A549 (cell line): ENCODE measurements around the gene CEP250. TPM values are rescaled to one million over a fixed set of nuclear protein-coding genes. Genes with fewer than 3 reads are reported as not detected.

Experiments used
- ATAC-seq, 2 experiments: fragments of 200-7000 bp in 1 of 2; fragments of >200 bp in 1 of 2; cut with Nextera tagmentation in 1 of 2; cut with Tn5 transposase in 1 of 2; 3 replicates each; pipeline versions ENCODE4 v1.8.0 to v1.9.1; 2018 to 2020; ENCODE audit warnings: mild to moderate bottlenecking in 1 of 2, moderate library complexity in 1 of 2
- CTCF ChIA-PET: fragments of 300-600 bp; sonication (Branson Sonifier 250); formaldehyde crosslinking; extraction: SDS; loops from one replicate; lab custom pipeline; 2021; ENCODE audit warnings: antibody characterized with exemption, inconsistent platforms; lab: Yijun Ruan, JAX
- POLR2A ChIA-PET: fragments of 350-600 bp; formaldehyde crosslinking; extraction: SDS; loops from one replicate; lab custom pipeline; 2021; ENCODE audit warnings: antibody characterized with exemption, inconsistent platforms; lab: Yijun Ruan, JAX
- DNase-seq, 2 experiments: peaks; one replicate each; pipeline versions ENCODE4 v3.0.0 to v3.0.0-alpha.2; 2011 to 2016; ENCODE audit warnings: low read depth in 1 of 2, low spot score in 1 of 2
- FAIRE-seq: peaks from 2 replicates; lab custom pipeline; 2011; peaks lifted over from hg19 to GRCh38; lab: Jason Lieb, UNC
- H3K27ac ChIP-seq, 2 experiments: fragments of >200 bp; sonication (Bioruptor Twin); formaldehyde crosslinking; 3 replicates each; pipeline ENCODE4 v1.5.1; 2016 to 2017
- H3K4me1 ChIP-seq: fragments of >200 bp; sonication (Bioruptor Twin); formaldehyde crosslinking; 3 replicates; pipeline ENCODE4 v1.6.1; 2016
- H3K4me2 ChIP-seq: fragments of >200 bp; sonication (Bioruptor Twin); formaldehyde crosslinking; 3 replicates; pipeline ENCODE4 v1.6.1; 2016
- H3K4me3 ChIP-seq: fragments of >200 bp; sonication (Bioruptor Twin); formaldehyde crosslinking; 3 replicates; pipeline ENCODE4 v1.5.1; 2016
- H3K9me3 ChIP-seq: fragments of >200 bp; sonication (Bioruptor Twin); formaldehyde crosslinking; 3 replicates; pipeline ENCODE4 v1.6.1; 2016
- ATOH8 ChIP-seq: fragments of 250-450 bp; sonication (Bioruptor Pico); IDR thresholded peaks from 2 replicates; pipeline ENCODE4 v1.5.0; 2020; ENCODE audit warnings: low read depth, mild to moderate bottlenecking, moderate library complexity
- CHD2 ChIP-seq: fragments of 150-350 bp; IDR thresholded peaks from 2 replicates; pipeline ENCODE4 v1.6.1; 2014; ENCODE audit warnings: low read length; ENCODE audit not compliant: partially characterized antibody
- CHD4 ChIP-seq: fragments of 200-600 bp; sonication (generic); IDR thresholded peaks from 2 replicates; pipeline ENCODE4 v1.6.1; 2016; ENCODE audit warnings: antibody characterized with exemption, mild to moderate bottlenecking, borderline replicate concordance
- CTCF ChIP-seq: fragments of >200 bp; sonication (Bioruptor Twin); formaldehyde crosslinking; IDR thresholded peaks from 3 replicates; pipeline ENCODE4 v1.5.1; 2016
- E2F6 ChIP-seq: IDR thresholded peaks from 2 replicates; pipeline ENCODE4 v1.6.1; 2012; ENCODE audit warnings: low read depth, borderline replicate concordance
- EHMT2 ChIP-seq: fragments of 200-600 bp; sonication (generic); IDR thresholded peaks from 2 replicates; pipeline ENCODE4 v1.6.1; 2016; ENCODE audit warnings: antibody characterized with exemption, low read depth, mild to moderate bottlenecking, moderate library complexity
- ELK1 ChIP-seq: fragments of 150-350 bp; IDR thresholded peaks from 2 replicates; pipeline ENCODE4 v1.6.1; 2014; ENCODE audit warnings: low read depth, mild to moderate bottlenecking, low read length
- HES2 ChIP-seq: fragments of >200 bp; sonication (Bioruptor Twin); formaldehyde crosslinking; IDR thresholded peaks from 2 replicates; pipeline ENCODE4 v1.6.1; 2016
- JUN ChIP-seq, 2 experiments: fragments of >200 bp; sonication (Bioruptor Twin); formaldehyde crosslinking; IDR thresholded peaks; 2 replicates in 1 of 2; 3 replicates in 1 of 2; pipeline ENCODE4 v1.6.1; 2016 to 2017
- JUNB ChIP-seq: fragments of >200 bp; sonication (Bioruptor Twin); formaldehyde crosslinking; IDR thresholded peaks from 2 replicates; pipeline ENCODE4 v1.6.1; 2016
- KDM1A ChIP-seq: fragments of 200-600 bp; sonication (generic); IDR thresholded peaks from 2 replicates; pipeline ENCODE4 v1.6.1; 2016; ENCODE audit warnings: low read depth, mild to moderate bottlenecking
- MAFK ChIP-seq: fragments of 450-650 bp; IDR thresholded peaks from 2 replicates; pipeline ENCODE4 v1.6.1; 2014; ENCODE audit not compliant: partially characterized antibody
- MAX ChIP-seq: IDR thresholded peaks from 2 replicates; pipeline ENCODE4 v1.6.1; 2012
- MYC ChIP-seq: IDR thresholded peaks from 2 replicates; pipeline ENCODE4 v1.6.1; 2012; ENCODE audit warnings: mild to moderate bottlenecking, inconsistent platforms, low read length, improper control_type of control experiment, borderline replicate concordance
- NFE2L2 ChIP-seq: fragments of 150-350 bp; conservative IDR thresholded peaks from 2 replicates; pipeline ENCODE4 v1.6.1; 2014; ENCODE audit warnings: low read length
- PHF8 ChIP-seq: fragments of 200-600 bp; sonication (generic); IDR thresholded peaks from 2 replicates; pipeline ENCODE4 v1.6.1; 2016; ENCODE audit warnings: low read depth, mild to moderate bottlenecking, antibody characterized with exemption, moderate library complexity, borderline replicate concordance
- POLR2A ChIP-seq: IDR thresholded peaks from 2 replicates; pipeline ENCODE4 v1.6.1; 2012; ENCODE audit warnings: mild to moderate bottlenecking, low read length
- RARB ChIP-seq: fragments of 250-450 bp; sonication (Bioruptor Pico); IDR thresholded peaks from 2 replicates; pipeline ENCODE4 v1.8.0; 2021; ENCODE audit warnings: mild to moderate bottlenecking, moderate library complexity
- RCOR1 ChIP-seq: fragments of 150-350 bp; IDR thresholded peaks from 2 replicates; pipeline ENCODE4 v1.6.1; 2014; ENCODE audit warnings: antibody characterized with exemption, low read length, low read depth
- TFCP2L1 ChIP-seq: fragments of 250-450 bp; sonication (Bioruptor Pico); IDR thresholded peaks from 2 replicates; pipeline ENCODE4 v1.5.0; 2021; ENCODE audit warnings: mild to moderate bottlenecking
- ZSCAN20 ChIP-seq: fragments of 250-450 bp; sonication (Bioruptor Pico); IDR thresholded peaks from 2 replicates; pipeline ENCODE4 v1.8.0; 2022; ENCODE audit warnings: mild to moderate bottlenecking, moderate library complexity
- WGBS: methylation state at CpG from one replicate; pipeline ENCODE4 v1.1.6; 2017; ENCODE audit errors: missing lambda C conversion rate; 5-methylcytosine and 5-hydroxymethylcytosine counted together
- polyA minus RNA-seq: library from RNA; depleted of rRNA, polyadenylated mRNA; stranded (reverse); fragments of >200 nt; gene quantifications from 2 replicates; pipeline ENCODE4 v1.2.3, GENCODE V29; 2011; rRNA and poly(A)+ RNA removed
- polyA plus RNA-seq, 4 experiments: library from polyadenylated mRNA; depleted of rRNA in 3 of 4; stranded (reverse); fragments of >200 nt; fragmentation: RNase III in 1 of 4; extraction: RNeasy Plus Mini Kit Qiagen cat#74134 plus additional on column Dnase treatment in 1 of 4; gene quantifications; 2 replicates in 3 of 4; 3 replicates in 1 of 4; pipeline ENCODE4 v1.2.3, GENCODE V29; 2011 to 2017

Gene CEP250
- polyA plus RNA-seq (2011; rRNA removed): 13.8 and 16.2 TPM in 2 replicates
- 7.9 and 8.4 TPM in 2 replicates for polyA plus RNA-seq (2012; cell fraction: cytosol; rRNA removed)
- polyA plus RNA-seq (2012; cell fraction: nucleus; rRNA removed): 14.2 and 19.2 TPM in 2 replicates
- polyA plus RNA-seq (2017; fragmentation: RNase III; extraction: RNeasy Plus Mini Kit Qiagen cat#74134 plus additional on column Dnase treatment): 19.6 to 20.7 TPM (median 20.5 TPM) in 3 replicates
- polyA minus RNA-seq: 9.3 and 16.4 TPM in 2 replicates

- peak; percentile 80; the same call in 1 of the 2 replicates for TF ChIP-seq TFCP2L1 (CRISPR knock-in tag)
- no peak for TF ChIP-seq CHD2
- TF ChIP-seq ZSCAN20: no peak
- no peak for TF ChIP-seq EHMT2
- TF ChIP-seq KDM1A: no peak
- TF ChIP-seq RCOR1: no peak
- no peak for TF ChIP-seq ATOH8 (CRISPR knock-in tag)
- no peak for TF ChIP-seq ELK1
- peak in 1 of 2 experiments; percentile 69; a peak in 1 of 5 replicates for TF ChIP-seq JUN (IDR thresholded peaks at IDR 0.05)
- no peak for TF ChIP-seq MAFK
- peak; percentile 36 for TF ChIP-seq POLR2A
- no peak for TF ChIP-seq CHD4
- TF ChIP-seq NFE2L2: no peak
- TF ChIP-seq RARB (CRISPR knock-in tag): no peak
- TF ChIP-seq MYC: no peak
- TF ChIP-seq HES2: no peak
- peak; percentile 40; the same call in 1 of the 2 replicates for TF ChIP-seq MAX
- no peak for TF ChIP-seq JUNB
- TF ChIP-seq CTCF: no peak
- TF ChIP-seq PHF8: peak; percentile 55; the same call in 1 of the 2 replicates
- no peak; the same call in 1 of the 2 replicates for TF ChIP-seq E2F6
- peaks cover 10% of the 10 kb centered on the region for H3K4me1 ChIP-seq
- ATAC-seq (peak; percentile 89 to 94), FAIRE-seq (no peak), DNase-seq (peak; percentile 84 to 94)
- H3K4me2 ChIP-seq: peak within 1 kb of the TSS; percentile 84
- WGBS: 1% methylated on average over 34 of the region's 59 CpGs
- peak within 1 kb of the TSS; percentile 71 for H3K4me3 ChIP-seq
- CTCF ChIA-PET: interaction anchor here (0.6 to 5.2 kb wide), 11 partner anchors 8 to 618 kb away, joined by 3 to 39 read pairs (median 3); partner anchors contain the start of gene GDF5
- H3K27ac ChIP-seq: peak within 1 kb of the TSS; percentile 94 to 97
- POLR2A ChIA-PET: interaction anchor here (0.6 to 2.1 kb wide), 15 partner anchors 9 to 630 kb away, joined by 3 to 12 read pairs (median 5); partner anchors contain the start of genes EIF6, MMP24OS, NCOA6 and PHF20
- H3K9me3 ChIP-seq: no peaks in the 10 kb centered on the region
These were observed at the start of gene CEP250 for GRCh38 chr20:35454881-35455609. Gene CEP250 (plus strand): TSS chr20:35455598. CDS start chr20:35462368, 6,770 bp downstream.
